ENCODE results near the gene AGAP1.

AGAP1 gene

GRCh38 chr2:235806986-235807750 lies 313.3 kb downstream of the AGAP1 start:
- TF ChIP-seq CTCF (IDR thresholded peaks at IDR 0.05; ENCODE audit: low read depth, low read length, missing control alignments), result no peak
- H3K4me3 ChIP-seq (ENCODE audit: low read depth, low read length), result no peak overlapping the region
- DNase-seq (ENCODE audit: low read depth), result no peak

- no peak for DNase-seq (ENCODE audit: low read depth)
- H3K4me3 ChIP-seq (ENCODE audit: low read depth, low read length), result no peak overlapping the region
- no peak for TF ChIP-seq CTCF (IDR thresholded peaks at IDR 0.05; ENCODE audit: low read depth, low read length, missing control alignments)
Measured at GRCh38 chr2:235808366-235808765, 314.5 kb downstream of the AGAP1 start.

- TF ChIP-seq CTCF (IDR thresholded peaks at IDR 0.05; ENCODE audit: low read depth, low read length, missing control alignments), result no peak
- DNase-seq (ENCODE audit: low read depth), result no peak
Measured at GRCh38 chr2:235810252-235810651, 316.4 kb downstream of the AGAP1 start.

GRCh38 chr2:235810846-235811245 lies 317.0 kb downstream of the AGAP1 start:
- TF ChIP-seq CTCF (IDR thresholded peaks at IDR 0.05; ENCODE audit: low read depth, low read length, missing control alignments), result no peak
- no peak for DNase-seq (ENCODE audit: low read depth)

More at GRCh38 chr2:235810252-235810651, 316.4 kb downstream of the AGAP1 start:
- no peak overlapping the region for H3K4me3 ChIP-seq (ENCODE audit: low read depth, low read length)

GRCh38 chr2:235811446-235812184 lies 317.8 kb downstream of the AGAP1 start:
- no peak for TF ChIP-seq CTCF (IDR thresholded peaks at IDR 0.05; ENCODE audit: low read depth, low read length, missing control alignments)
- no peak for DNase-seq (ENCODE audit: low read depth)
- H3K4me3 ChIP-seq (ENCODE audit: low read depth, low read length), result no peak overlapping the region

More at GRCh38 chr2:235810846-235811245, 317.0 kb downstream of the AGAP1 start:
- no peak overlapping the region for H3K4me3 ChIP-seq (ENCODE audit: low read depth, low read length)

- no peak for DNase-seq (ENCODE audit: low read depth)
- TF ChIP-seq CTCF (IDR thresholded peaks at IDR 0.05; ENCODE audit: low read depth, low read length, missing control alignments), result no peak
- H3K4me3 ChIP-seq (ENCODE audit: low read depth, low read length), result no peak overlapping the region
Measured at GRCh38 chr2:235812185-235812665, 318.4 kb downstream of the AGAP1 start.

Data from GM12864 (cell line).